GM23248 (cell line): Measurements from ENCODE around the gene INO80.

Source experiments
- EZH2 ChIP-seq: fragments of 200-600 bp; sonication (generic); IDR thresholded peaks from 2 replicates; pipeline ENCODE4 v1.6.1; 2018; ENCODE audit warnings: antibody characterized with exemption, mild to moderate bottlenecking; ENCODE audit not compliant: insufficient read depth, poor library complexity, severe bottlenecking
- EZH2phosphoT487 ChIP-seq: fragments of 200-600 bp; sonication (generic); IDR thresholded peaks from 2 replicates; pipeline ENCODE4 v1.6.1; 2018; ENCODE audit warnings: antibody characterized with exemption, moderate library complexity, mild to moderate bottlenecking, low read depth; ENCODE audit not compliant: insufficient read depth

DNA sequence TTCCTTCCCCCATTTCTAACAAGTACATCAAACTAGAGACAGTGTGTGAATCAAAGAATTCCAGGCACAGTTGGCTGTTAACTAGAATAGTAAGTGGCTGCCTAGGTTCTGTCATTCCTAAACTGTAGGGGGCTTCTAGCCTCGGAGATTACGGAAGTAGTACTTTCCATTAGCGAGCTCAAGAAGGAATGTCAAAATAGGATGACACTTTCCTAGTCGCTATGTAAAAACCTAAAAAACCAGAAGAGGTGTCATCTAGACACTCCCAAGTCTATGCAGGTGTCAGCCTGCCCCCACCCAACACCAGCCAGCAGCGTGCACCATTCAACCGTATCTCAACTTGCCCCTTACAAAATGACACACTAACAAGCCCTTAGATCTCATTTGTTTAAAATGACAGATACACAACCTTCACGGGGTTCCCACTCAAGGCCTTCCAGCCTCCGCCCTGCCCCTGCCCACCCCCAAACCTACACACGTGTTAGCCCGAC lies 874 bp downstream of the INO80 start:
- TF ChIP-seq EZH2 (no peak), EZH2phosphoT487 (no peak)
